Endothelial cell of umbilical vein (primary cell): ENCODE data around the gene WDTC1. TPM values are rescaled to one million over a fixed set of nuclear protein-coding genes. Genes with fewer than 3 reads are reported as not detected.

Experiments used
- BruUV-seq: library from RNA; stranded (reverse); fragments of 400-500 nt; replicated peaks from 2 replicates; lab custom pipeline; 2021; lab: Mats Ljungman, UMichigan
- CTCF ChIA-PET: fragments of 300-600, 350-600 bp; sonication (Branson Sonifier 250); formaldehyde crosslinking; loops from one replicate; lab custom pipeline; 2021; ENCODE audit warnings: antibody characterized with exemption, inconsistent platforms; lab: Charles Lee
- POLR2A ChIA-PET: fragments of 300-600, 350-600 bp; sonication (Branson Sonifier 250); formaldehyde crosslinking; loops from one replicate; lab custom pipeline; 2021; ENCODE audit warnings: antibody characterized with exemption, inconsistent platforms; lab: Charles Lee
- DNase-seq: peaks from one replicate; pipeline ENCODE4 v3.0.0-alpha.2; 2011; ENCODE audit warnings: low read depth, low spot score
- FAIRE-seq: peaks from 2 replicates; lab custom pipeline; 2011; peaks lifted over from hg19 to GRCh38; lab: Jason Lieb, UNC
- H2AFZ ChIP-seq: 2 replicates; pipeline ENCODE4 v1.6.0; 2012; ENCODE audit warnings: low read depth, low read length, control low read depth, inconsistent platforms
- H3K27ac ChIP-seq: 2 replicates; pipeline ENCODE4 v1.5.1; 2011; ENCODE audit warnings: low read depth, mild to moderate bottlenecking, control low read depth, low read length, moderate library complexity; ENCODE audit not compliant: insufficient read depth
- H3K27me3 ChIP-seq, 2 experiments: 2 replicates each; pipeline versions ENCODE4 v1.6.0 to v1.6.1; 2011; ENCODE audit warnings: low read length in 2 of 2, mixed read lengths in 1 of 2; ENCODE audit not compliant: control insufficient read depth in 2 of 2, insufficient read depth in 2 of 2
- H3K36me3 ChIP-seq, 2 experiments: 2 replicates in 1 of 2; 3 replicates in 1 of 2; pipeline ENCODE4 v1.5.1; 2011; ENCODE audit warnings: low read length in 2 of 2, mild to moderate bottlenecking in 1 of 2, moderate library complexity in 1 of 2; ENCODE audit not compliant: control insufficient read depth in 2 of 2, insufficient read depth in 2 of 2; ENCODE audit errors: extremely low read depth in 1 of 2
- H3K4me1 ChIP-seq: 3 replicates; pipeline ENCODE4 v1.5.1; 2011; ENCODE audit warnings: mild to moderate bottlenecking, low read length; ENCODE audit not compliant: control insufficient read depth, insufficient read depth; ENCODE audit errors: extremely low read depth
- H3K4me2 ChIP-seq: 2 replicates; pipeline ENCODE4 v1.6.1; 2011; ENCODE audit warnings: low read length, control low read depth, mixed read lengths; ENCODE audit not compliant: insufficient read depth
- H3K4me3 ChIP-seq, 3 experiments: fragments of 200-600 bp in 1 of 3; sonication (generic), shearing (Covaris generic) in 1 of 3; replicated peaks in 1 of 3; 2 replicates each; pipeline ENCODE4 v1.5.1; 2011 to 2016; ENCODE audit warnings: control low read depth in 3 of 3, low read length in 3 of 3, mild to moderate bottlenecking in 2 of 3, inconsistent platforms in 1 of 3, low read depth in 1 of 3, moderate library complexity in 1 of 3; ENCODE audit not compliant: insufficient read depth in 1 of 3
- H3K79me2 ChIP-seq: 2 replicates; pipeline ENCODE4 v1.6.0; 2012; ENCODE audit warnings: low read length, inconsistent platforms; ENCODE audit not compliant: control insufficient read depth, insufficient read depth
- H3K9ac ChIP-seq: replicated peaks from 2 replicates; pipeline ENCODE3; 2011; ENCODE audit warnings: low read length, control low read depth; ENCODE audit not compliant: insufficient read depth; ENCODE audit errors: extremely low read depth
- H3K9me1 ChIP-seq: replicated peaks from 3 replicates; pipeline ENCODE4 v1.6.0; 2011; ENCODE audit warnings: mild to moderate bottlenecking, low read length; ENCODE audit not compliant: control insufficient read depth, insufficient read depth; ENCODE audit errors: extremely low read depth
- H3K9me3 ChIP-seq: replicated peaks from 2 replicates; pipeline ENCODE4 v1.5.1; 2012; ENCODE audit warnings: low read length, inconsistent platforms; ENCODE audit not compliant: control insufficient read depth, insufficient read depth
- H4K20me1 ChIP-seq: replicated peaks from 2 replicates; pipeline ENCODE3; 2011; ENCODE audit warnings: mild to moderate bottlenecking, low read length; ENCODE audit not compliant: control insufficient read depth, insufficient read depth; ENCODE audit errors: extremely low read depth
- EZH2 ChIP-seq: IDR thresholded peaks from 2 replicates; pipeline ENCODE4 v1.6.1; 2012; ENCODE audit warnings: borderline replicate concordance, low read depth, mild to moderate bottlenecking, moderate library complexity, low read length, inconsistent platforms; ENCODE audit not compliant: severe bottlenecking
- FOS ChIP-seq: IDR thresholded peaks from 2 replicates; pipeline ENCODE4 v1.6.1; 2011; ENCODE audit warnings: mild to moderate bottlenecking, low read length, moderate library complexity, borderline replicate concordance; ENCODE audit not compliant: insufficient read depth
- GATA2 ChIP-seq: IDR thresholded peaks from 2 replicates; pipeline ENCODE4 v1.7.0; 2011; ENCODE audit warnings: low read depth, mild to moderate bottlenecking, moderate library complexity, mixed read lengths, low read length; ENCODE audit not compliant: insufficient read length, insufficient read depth
- JUN ChIP-seq: IDR thresholded peaks from 2 replicates; pipeline ENCODE4 v1.6.1; 2011; ENCODE audit warnings: borderline replicate concordance, low read depth; ENCODE audit not compliant: insufficient read length, insufficient read depth
- MYC ChIP-seq: IDR thresholded peaks from one replicate; pipeline ENCODE4 v1.6.1; 2011; ENCODE audit warnings: mild to moderate bottlenecking, low read depth, low read length
- POLR2AphosphoS5 ChIP-seq: IDR thresholded peaks from 2 replicates; pipeline ENCODE4 v1.6.1; 2012; ENCODE audit warnings: low read depth, mild to moderate bottlenecking, control low read depth, low read length, moderate library complexity; ENCODE audit not compliant: insufficient read depth
- dilution Hi-C: fragments of 300-500 bp; cut with MboI; formaldehyde crosslinking; loops from one replicate; pipeline ENCODE4 v1.15.0; 2019; ENCODE audit warnings: low sequenced_read_pairs; ENCODE audit not compliant: extremely low pct_ligation_motif_present
- intact Hi-C: fragments of 100-400 bp; cut with micrococcal nuclease; formaldehyde crosslinking; loops from one replicate; pipeline ENCODE4 v1.10.0; 2022
- polyA plus RNA-seq, 4 experiments: library from polyadenylated mRNA; depleted of rRNA in 3 of 4; stranded (reverse) in 3 of 4; unstranded in 1 of 4; fragments of >200 nt; gene quantifications; 2 replicates each; pipeline versions ENCODE4 v1.2.1 to v1.2.3, GENCODE V29; 2011 to 2012; ENCODE audit warnings: missing spikeins in 1 of 4
- total RNA-seq: library from RNA; stranded (reverse); gene quantifications from 2 replicates; pipeline ENCODE4 v1.2.3, GENCODE V29; 2021
- TF ChIP-seq, protein P1 (sequence below): IDR thresholded peaks from 2 replicates; pipeline ENCODE4 v1.6.1; 2011; ENCODE audit not compliant: insufficient read depth, insufficient read length

The WDTC1 gene
- total and polyA plus RNA-seq, 2 donors (not counting 3 experiments of a cell fraction or from before 2014, with no cell fraction given), result 15.4 to 27.6 TPM

DNA sequence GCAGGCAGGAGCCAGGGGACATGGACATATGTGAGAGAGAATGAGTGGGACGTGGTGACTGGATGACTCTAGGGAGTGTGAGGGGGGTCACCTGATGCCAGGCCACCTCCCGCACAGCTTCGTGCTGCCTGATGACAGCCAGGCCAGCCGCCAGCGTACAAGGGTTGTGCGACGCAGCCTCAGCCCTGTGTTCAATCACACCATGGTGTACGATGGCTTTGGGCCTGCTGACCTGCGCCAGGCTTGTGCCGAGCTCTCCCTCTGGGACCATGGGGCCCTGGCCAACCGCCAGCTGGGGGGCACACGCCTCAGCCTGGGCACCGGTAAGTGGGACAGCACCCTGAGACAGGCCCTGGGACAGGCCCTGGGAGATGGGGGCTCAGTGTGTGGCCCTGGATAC lies 118.7 kb downstream of the WDTC1 start:
- no peak for FAIRE-seq
- CTCF ChIA-PET, result interaction anchor here (0.7 to 5.5 kb wide), 7 partner anchors 13 to 57 kb away, joined by 3 to 54 read pairs (median 8); partner anchors contain the start of gene MAP3K6

GRCh38 chr1:27353629-27354028 lies 119.2 kb downstream of the WDTC1 start:
- TF ChIP-seq POLR2AphosphoS5 (no peak), GATA2 (no peak), MYC (no peak), JUN (no peak), EZH2 (no peak)
- TF ChIP-seq, protein P1, sequence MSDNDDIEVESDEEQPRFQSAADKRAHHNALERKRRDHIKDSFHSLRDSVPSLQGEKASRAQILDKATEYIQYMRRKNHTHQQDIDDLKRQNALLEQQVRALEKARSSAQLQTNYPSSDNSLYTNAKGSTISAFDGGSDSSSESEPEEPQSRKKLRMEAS, result no peak
- peaks cover 2 to 5% of the 10 kb centered on the region in 2 experiments for H3K27me3 ChIP-seq
- no peaks in the 10 kb centered on the region for H3K9me3 ChIP-seq
- CTCF ChIA-PET, result interaction anchor here (0.7 to 5.5 kb wide), 6 partner anchors 12 to 57 kb away, joined by 3 to 54 read pairs (median 10); partner anchors contain the start of gene MAP3K6
- no peaks in the 10 kb centered on the region for H3K9me1 ChIP-seq
- H3K27ac ChIP-seq, result no peak overlapping the region
- no peak for DNase-seq
- H3K9ac ChIP-seq, result no peak overlapping the region
- dilution Hi-C loops, result no loop called here
- peaks cover 7% of the 10 kb centered on the region for H3K4me1 ChIP-seq
- POLR2A ChIA-PET, result no interaction called here
- H3K36me3 ChIP-seq, result peaks cover 0 to 2% of the 10 kb centered on the region in 2 experiments
- no peak for FAIRE-seq
- no peaks in the 10 kb centered on the region for H4K20me1 ChIP-seq
- BruUV-seq, result no TSS peak
- intact Hi-C loops, result no loop called here
- H3K79me2 ChIP-seq, result no peaks in the 10 kb centered on the region
- no peak overlapping the region for H2AFZ ChIP-seq
- no peak overlapping the region for H3K4me2 ChIP-seq
- H3K4me3 ChIP-seq, result no peak overlapping the region

More for the DNA sequence above, 118.7 kb downstream of the WDTC1 start:
- BruUV-seq, result no TSS peak
- intact Hi-C loops (no loop called here), dilution Hi-C loops (no loop called here)
- H3K4me2 ChIP-seq, result no peak overlapping the region
- H3K4me3 ChIP-seq, result no peak overlapping the region
- POLR2A ChIA-PET, result no interaction called here
- H3K4me1 ChIP-seq, result peaks cover 7% of the 10 kb centered on the region
- peaks cover 2 to 5% of the 10 kb centered on the region in 2 experiments for H3K27me3 ChIP-seq
- H3K9ac ChIP-seq, result no peak overlapping the region
- H3K79me2 ChIP-seq, result no peaks in the 10 kb centered on the region
- H3K9me1 ChIP-seq, result no peaks in the 10 kb centered on the region
- no peak for DNase-seq
- peaks cover 0 to 2% of the 10 kb centered on the region in 2 experiments for H3K36me3 ChIP-seq
- H3K27ac ChIP-seq, result no peak overlapping the region
- H4K20me1 ChIP-seq, result no peaks in the 10 kb centered on the region
- H3K9me3 ChIP-seq, result no peaks in the 10 kb centered on the region
- H2AFZ ChIP-seq, result no peak overlapping the region
- TF ChIP-seq FOS, result no peak
- TF ChIP-seq MYC, result no peak
- TF ChIP-seq GATA2, result no peak
